ENCODE measurements around the gene MAD1L1.
"Not testable (repeated sequence)": the region's sequence is repeated elsewhere in the genome, so short reads cannot be mapped to it uniquely, and the experiment has no call there.

MAD1L1 gene

DNA sequence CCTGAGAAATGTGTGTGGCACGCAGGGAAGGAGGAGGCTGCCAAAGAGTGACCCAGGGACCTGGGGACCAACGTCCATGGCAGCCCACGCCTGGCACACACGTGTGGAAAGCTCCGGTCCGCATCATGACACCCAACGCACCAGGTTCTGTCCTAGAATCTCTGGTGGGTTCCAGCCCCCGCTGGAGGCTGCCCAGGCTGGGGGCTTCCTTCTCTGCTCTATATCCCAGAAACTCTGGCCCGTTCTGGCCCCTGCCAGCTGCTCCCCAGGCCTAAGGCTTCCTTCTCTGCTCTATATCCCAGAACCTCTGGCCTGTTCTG, 300.8 kb downstream of the MAD1L1 start:
- TF ChIP-seq EZH2phosphoT487 (conservative IDR thresholded peaks at IDR 0.05; ENCODE audit: low read length): no peak
- TF ChIP-seq, protein P1, sequence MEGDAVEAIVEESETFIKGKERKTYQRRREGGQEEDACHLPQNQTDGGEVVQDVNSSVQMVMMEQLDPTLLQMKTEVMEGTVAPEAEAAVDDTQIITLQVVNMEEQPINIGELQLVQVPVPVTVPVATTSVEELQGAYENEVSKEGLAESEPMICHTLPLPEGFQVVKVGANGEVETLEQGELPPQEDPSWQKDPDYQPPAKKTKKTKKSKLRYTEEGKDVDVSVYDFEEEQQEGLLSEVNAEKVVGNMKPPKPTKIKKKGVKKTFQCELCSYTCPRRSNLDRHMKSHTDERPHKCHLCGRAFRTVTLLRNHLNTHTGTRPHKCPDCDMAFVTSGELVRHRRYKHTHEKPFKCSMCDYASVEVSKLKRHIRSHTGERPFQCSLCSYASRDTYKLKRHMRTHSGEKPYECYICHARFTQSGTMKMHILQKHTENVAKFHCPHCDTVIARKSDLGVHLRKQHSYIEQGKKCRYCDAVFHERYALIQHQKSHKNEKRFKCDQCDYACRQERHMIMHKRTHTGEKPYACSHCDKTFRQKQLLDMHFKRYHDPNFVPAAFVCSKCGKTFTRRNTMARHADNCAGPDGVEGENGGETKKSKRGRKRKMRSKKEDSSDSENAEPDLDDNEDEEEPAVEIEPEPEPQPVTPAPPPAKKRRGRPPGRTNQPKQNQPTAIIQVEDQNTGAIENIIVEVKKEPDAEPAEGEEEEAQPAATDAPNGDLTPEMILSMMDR (IDR thresholded peaks at IDR 0.05; ENCODE audit: insufficient read depth, low read length, poor library complexity, severe bottlenecking): no peak

DNA sequence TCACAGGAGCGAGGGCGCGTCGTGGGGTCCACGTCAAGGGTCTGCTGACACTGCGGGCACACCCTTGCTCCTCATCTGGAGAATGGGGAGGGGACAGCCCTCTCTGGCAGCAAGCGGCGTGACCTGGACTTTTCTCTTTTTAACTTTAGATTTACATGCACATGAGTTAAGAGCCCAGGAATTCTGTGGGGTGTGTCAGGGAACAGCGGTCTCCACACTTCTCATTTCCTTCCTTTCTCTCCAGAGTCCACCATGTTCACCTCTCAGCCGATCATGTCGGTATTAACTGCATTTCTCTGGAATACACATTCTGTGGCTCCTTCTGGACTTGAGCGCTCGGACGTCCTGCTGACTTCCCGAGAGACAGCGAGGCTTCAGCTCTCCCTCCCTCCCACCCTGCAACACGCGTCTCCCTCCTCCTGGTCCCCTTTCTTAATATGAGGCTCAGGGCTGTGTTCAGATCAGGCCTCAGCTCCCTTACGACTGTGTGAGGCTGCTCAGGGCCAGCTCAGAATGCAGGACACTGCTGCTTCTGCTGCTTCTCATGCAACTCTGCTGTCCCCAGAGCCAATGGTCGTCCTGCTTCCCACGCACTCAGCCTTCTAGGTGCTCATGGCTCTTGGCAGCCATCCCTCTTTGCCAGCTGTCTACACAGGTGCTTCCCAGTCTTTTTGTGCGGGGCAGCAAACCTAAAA, 301.3 kb downstream of the MAD1L1 start:
- H3K9ac ChIP-seq (ENCODE audit: low read length): no peak overlapping the region
- H3K9me2 ChIP-seq (replicated peaks; ENCODE audit: insufficient read depth, low read length): no peaks in the 10 kb centered on the region
- no peak overlapping the region for H2AFZ ChIP-seq (ENCODE audit: low read depth, low read length, severe bottlenecking)
- no peak overlapping the region for H3K4me2 ChIP-seq (ENCODE audit: low read depth, low read length, poor library complexity, severe bottlenecking)
- H3K27me3 ChIP-seq (ENCODE audit: low read length): no peaks in the 10 kb centered on the region
- H3K4me3 ChIP-seq (ENCODE audit: insufficient read depth, low read length, poor library complexity, severe bottlenecking): no peak overlapping the region
- no peak overlapping the region for H3K27ac ChIP-seq (ENCODE audit: low read depth, low read length)
- no peaks in the 10 kb centered on the region for H4K20me1 ChIP-seq (ENCODE audit: low read depth, low read length)
- H3F3A ChIP-seq (ENCODE audit: insufficient read depth): no peaks in the 10 kb centered on the region
- H3K9me3 ChIP-seq (ENCODE audit: insufficient read depth, low read length): no peaks in the 10 kb centered on the region
- no peaks in the 10 kb centered on the region for H3K36me3 ChIP-seq (ENCODE audit: low read length)
- H3K79me2 ChIP-seq (ENCODE audit: insufficient read depth, low read length): no peaks in the 10 kb centered on the region
- no peak for TF ChIP-seq EZH2phosphoT487 (conservative IDR thresholded peaks at IDR 0.05; ENCODE audit: low read length)
- TF ChIP-seq, protein P1 (IDR thresholded peaks at IDR 0.05; ENCODE audit: insufficient read depth, low read length, poor library complexity, severe bottlenecking): no peak

More for the DNA sequence above, 300.8 kb downstream of the MAD1L1 start:
- Histone ChIP-seq H3F3A (ENCODE audit: insufficient read depth) (no peaks in the 10 kb centered on the region), H3K9me2 (replicated peaks; ENCODE audit: insufficient read depth, low read length) (no peaks in the 10 kb centered on the region), H3K27ac (ENCODE audit: low read depth, low read length) (no peak overlapping the region), H3K79me2 (ENCODE audit: insufficient read depth, low read length) (no peaks in the 10 kb centered on the region), H3K4me2 (ENCODE audit: low read depth, low read length, poor library complexity, severe bottlenecking) (no peak overlapping the region), H4K20me1 (ENCODE audit: low read depth, low read length) (no peaks in the 10 kb centered on the region), H3K27me3 (ENCODE audit: low read length) (no peaks in the 10 kb centered on the region), H3K9me3 (ENCODE audit: insufficient read depth, low read length) (no peaks in the 10 kb centered on the region), H2AFZ (ENCODE audit: low read depth, low read length, severe bottlenecking) (no peak overlapping the region), H3K36me3 (ENCODE audit: low read length) (no peaks in the 10 kb centered on the region), H3K9ac (ENCODE audit: low read length) (no peak overlapping the region), H3K4me3 (ENCODE audit: insufficient read depth, low read length, poor library complexity, severe bottlenecking) (no peak overlapping the region)

DNA sequence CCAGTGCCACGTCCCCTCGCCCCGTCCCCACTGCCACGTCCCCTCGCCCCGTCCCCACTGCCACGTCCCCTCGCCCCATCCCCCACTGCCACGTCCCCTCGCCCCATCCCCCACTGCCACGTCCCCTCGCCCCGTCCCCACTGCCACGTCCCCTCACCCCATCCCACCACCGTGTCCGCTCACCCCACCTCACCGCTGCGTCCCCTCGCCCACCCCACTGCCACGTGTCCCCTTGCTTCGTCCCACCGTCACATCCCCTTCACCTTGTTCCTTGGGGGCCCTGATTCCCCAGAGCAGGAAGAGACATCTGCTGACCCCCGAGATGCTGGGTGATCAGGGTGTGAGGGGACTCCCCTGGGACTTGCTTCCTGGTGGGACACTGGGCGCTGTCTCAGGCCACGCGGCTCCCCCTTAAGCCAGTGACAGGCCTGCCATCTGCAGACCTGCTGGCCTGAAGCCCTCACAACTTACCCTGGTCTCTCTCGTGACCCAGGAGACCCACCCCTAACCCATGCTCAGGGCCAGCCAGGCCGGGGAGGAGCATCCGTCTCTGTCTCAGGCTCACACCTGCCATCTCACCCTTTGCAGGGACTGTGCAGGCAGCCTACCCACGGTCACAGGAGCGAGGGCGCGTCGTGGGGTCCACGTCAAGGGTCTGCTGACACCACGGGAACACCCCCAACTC, 302.2 kb downstream of the MAD1L1 start:
- no peak for TF ChIP-seq EZH2phosphoT487 (conservative IDR thresholded peaks at IDR 0.05; ENCODE audit: low read length)
- TF ChIP-seq, protein P1 (IDR thresholded peaks at IDR 0.05; ENCODE audit: insufficient read depth, low read length, poor library complexity, severe bottlenecking): no peak
- H3K9ac ChIP-seq (ENCODE audit: low read length): no peak overlapping the region
- no peaks in the 10 kb centered on the region for H3K36me3 ChIP-seq (ENCODE audit: low read length)
- no peak overlapping the region for H3K27ac ChIP-seq (ENCODE audit: low read depth, low read length)
- H3F3A ChIP-seq (ENCODE audit: insufficient read depth): no peaks in the 10 kb centered on the region
- H3K4me3 ChIP-seq (ENCODE audit: insufficient read depth, low read length, poor library complexity, severe bottlenecking): no peak overlapping the region
- no peaks in the 10 kb centered on the region for H3K27me3 ChIP-seq (ENCODE audit: low read length)
- no peaks in the 10 kb centered on the region for H4K20me1 ChIP-seq (ENCODE audit: low read depth, low read length)
- H3K79me2 ChIP-seq (ENCODE audit: insufficient read depth, low read length): 0 out of 2 replicates have a peak, but pooled peaks cover 3% of the 10 kb centered on the region
- H2AFZ ChIP-seq (ENCODE audit: low read depth, low read length, severe bottlenecking): no peak overlapping the region
- H3K9me3 ChIP-seq (ENCODE audit: insufficient read depth, low read length): no peaks in the 10 kb centered on the region
- no peaks in the 10 kb centered on the region for H3K9me2 ChIP-seq (replicated peaks; ENCODE audit: insufficient read depth, low read length)
- no peak overlapping the region for H3K4me2 ChIP-seq (ENCODE audit: low read depth, low read length, poor library complexity, severe bottlenecking)

DNA sequence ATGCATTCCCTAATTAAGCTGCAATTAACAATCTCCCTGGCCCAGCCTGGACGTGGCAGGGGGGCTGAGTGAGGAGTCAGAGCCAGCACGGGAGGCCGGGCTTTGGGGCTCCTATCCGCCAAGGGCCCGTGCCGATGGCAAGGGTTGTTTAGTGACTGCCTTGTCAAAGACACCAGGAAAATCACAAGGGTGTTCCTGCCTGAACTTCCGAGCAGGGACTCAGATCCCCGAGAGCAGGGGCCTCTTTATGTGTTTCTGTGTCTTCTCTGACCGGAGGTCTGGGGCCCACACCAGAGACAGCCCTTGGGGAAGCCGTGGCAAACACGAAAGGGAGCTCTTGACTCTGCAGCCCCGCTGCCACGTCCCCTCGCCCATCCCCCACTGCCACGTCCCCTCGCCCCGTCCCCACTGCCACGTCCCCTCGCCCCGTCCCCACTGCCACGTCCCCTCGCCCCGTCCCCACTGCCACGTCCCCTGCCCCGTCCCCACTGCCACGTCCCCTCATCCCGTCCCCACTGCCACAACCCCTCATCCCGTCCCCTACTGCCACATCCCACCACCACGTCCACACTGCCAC, 303.3 kb downstream of the MAD1L1 start:
- H3K9me2 ChIP-seq (replicated peaks; ENCODE audit: insufficient read depth, low read length); H3F3A ChIP-seq (ENCODE audit: insufficient read depth); H3K27ac ChIP-seq (ENCODE audit: low read depth, low read length); H3K36me3 ChIP-seq (ENCODE audit: low read length); H3K4me2 ChIP-seq (ENCODE audit: low read depth, low read length, poor library complexity, severe bottlenecking); H3K9me3 ChIP-seq (ENCODE audit: insufficient read depth, low read length); H4K20me1 ChIP-seq (ENCODE audit: low read depth, low read length); H2AFZ ChIP-seq (ENCODE audit: low read depth, low read length, severe bottlenecking); H3K27me3 ChIP-seq (ENCODE audit: low read length); H3K9ac ChIP-seq (ENCODE audit: low read length); H3K4me3 ChIP-seq (ENCODE audit: insufficient read depth, low read length, poor library complexity, severe bottlenecking); H3K79me2 ChIP-seq (ENCODE audit: insufficient read depth, low read length): not testable (repeated sequence)
